Measurements from ENCODE around the gene TAGLN.
"Not testable (repeated sequence)": the region's sequence is repeated elsewhere in the genome, so short reads cannot be mapped to it uniquely, and the experiment has no call there.

The TAGLN gene

DNA sequence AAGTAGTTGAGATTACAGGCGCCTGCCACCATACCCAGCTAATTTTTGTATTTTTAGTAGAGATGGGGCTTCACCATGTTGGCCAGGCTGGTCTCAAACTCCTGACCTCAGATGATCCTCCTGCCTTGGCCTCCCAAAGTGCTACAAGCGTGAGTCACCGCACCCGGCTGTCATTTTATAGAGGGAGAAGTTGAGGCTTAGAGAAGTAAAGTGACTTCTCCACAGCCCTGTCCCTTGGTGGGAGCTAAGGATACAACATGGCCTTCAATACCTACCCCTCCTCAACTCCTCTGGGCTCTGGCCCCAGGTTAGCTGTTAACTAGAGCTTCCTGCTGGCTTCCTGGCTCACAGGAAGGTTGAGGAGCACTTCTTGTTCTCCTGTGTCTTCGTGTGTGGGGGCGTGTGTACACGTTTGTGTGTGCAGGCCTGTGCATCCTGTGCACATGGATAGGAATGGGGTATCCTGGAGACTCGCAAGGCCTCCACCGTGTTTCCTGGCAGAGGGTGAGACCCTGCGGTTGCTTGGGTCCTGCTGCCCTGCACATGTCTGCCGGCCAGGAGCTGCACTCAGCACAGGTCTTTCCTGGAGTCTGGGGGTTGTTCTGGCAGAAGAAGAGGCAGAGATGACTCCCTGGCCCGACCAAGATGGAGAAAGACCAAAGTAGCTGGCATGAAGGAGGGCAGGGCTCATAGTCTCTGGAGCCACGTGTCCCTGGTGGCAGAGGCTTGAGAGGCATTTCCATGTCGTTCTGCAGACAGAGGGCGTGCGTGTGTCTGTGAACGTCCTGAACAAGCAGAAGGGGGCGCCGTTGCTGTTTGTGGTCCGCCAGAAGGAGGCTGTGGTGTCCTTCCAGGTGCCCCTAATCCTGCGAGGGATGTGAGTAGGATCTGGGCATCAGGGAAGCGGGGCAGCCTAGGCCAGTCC, 18.2 kb upstream of the TAGLN start:
- DNase-seq (ENCODE audit: low read depth in 3 of 3): peak; percentile 5 to 19 (median 13)

- no peak for DNase-seq (ENCODE audit: low read depth in 3 of 3)
These were observed 17.3 kb upstream of the TAGLN start for GRCh38 chr11:117181586-117182550.

- DNase-seq (ENCODE audit: low read depth in 3 of 3): no peak
These were observed 16.6 kb upstream of the TAGLN start for GRCh38 chr11:117182551-117182935.

DNA sequence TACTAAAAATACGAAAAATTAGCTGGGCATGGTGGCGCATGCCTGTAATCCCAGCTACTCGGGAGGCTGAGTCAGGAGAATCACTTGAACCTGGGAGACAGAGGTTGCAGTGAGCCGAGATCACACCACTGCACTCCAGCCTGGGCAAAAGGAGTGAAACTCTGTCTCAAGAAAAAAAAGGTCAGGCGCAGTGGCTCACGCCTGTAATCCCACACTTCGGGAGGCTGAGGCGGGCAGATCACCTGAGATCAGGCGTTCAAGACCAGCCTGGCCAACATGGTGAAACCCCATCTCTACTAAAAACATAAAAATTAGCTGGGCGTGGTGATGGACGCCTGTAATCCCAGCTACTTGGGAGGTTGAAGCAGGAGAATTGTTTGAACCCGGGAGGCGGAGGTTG, 16.0 kb upstream of the TAGLN start:
- not testable (repeated sequence) for DNase-seq (ENCODE audit: low read depth in 3 of 3)

GRCh38 chr11:117183724-117184349, 15.3 kb upstream of the TAGLN start:
- no peak for DNase-seq (ENCODE audit: low read depth in 3 of 3)

- DNase-seq (ENCODE audit: low read depth in 3 of 3): no peak
These were observed 13.3 kb upstream of the TAGLN start for GRCh38 chr11:117185736-117186430.

DNA sequence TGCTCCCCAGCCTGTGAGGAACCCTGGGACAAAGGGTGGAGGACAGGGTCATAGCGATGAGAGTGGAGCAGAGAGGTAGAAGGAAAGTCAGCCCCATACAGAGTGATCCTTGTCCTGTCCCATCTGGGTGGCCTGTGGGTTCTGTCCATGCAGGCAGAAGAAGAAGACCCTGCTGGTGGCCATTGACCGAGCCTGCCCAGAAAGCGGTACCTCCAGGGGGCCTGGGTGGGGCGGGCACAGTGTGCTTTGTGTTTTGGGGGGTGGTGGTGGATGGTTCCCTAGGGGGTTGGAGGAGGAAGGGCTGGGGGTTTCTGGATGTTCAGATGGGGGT, 12.8 kb upstream of the TAGLN start:
- DNase-seq (ENCODE audit: low read depth in 3 of 3): no peak

DNA sequence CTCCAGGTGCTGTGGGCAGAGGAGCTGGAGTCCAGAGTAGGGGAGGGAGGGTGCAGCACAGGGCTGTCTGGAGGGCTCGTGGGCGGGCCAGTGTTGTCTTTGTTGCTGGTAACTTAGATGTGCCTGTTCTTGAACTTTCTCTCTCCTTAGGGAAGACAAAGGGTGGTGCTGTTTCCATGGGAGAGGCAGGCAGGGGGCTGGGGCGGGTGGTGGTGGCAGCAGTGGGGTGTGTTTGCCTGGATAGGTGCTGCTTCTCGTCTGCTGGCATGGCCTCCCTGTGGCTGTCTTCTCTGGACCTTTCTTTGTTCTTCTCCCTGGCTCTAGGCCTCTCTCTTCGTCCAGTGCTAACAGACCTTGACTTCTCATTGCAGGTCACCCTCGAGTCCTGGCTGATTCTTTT, 12.2 kb upstream of the TAGLN start:
- DNase-seq (ENCODE audit: low read depth in 3 of 3): no peak

- no peak for DNase-seq (ENCODE audit: low read depth in 3 of 3)
These were observed 11.8 kb upstream of the TAGLN start for GRCh38 chr11:117187428-117187798.

GRCh38 chr11:117187799-117188481, 11.2 kb upstream of the TAGLN start:
- no peak for DNase-seq (ENCODE audit: low read depth in 3 of 3)

- DNase-seq (ENCODE audit: low read depth in 3 of 3): no peak
These were observed 10.5 kb upstream of the TAGLN start for GRCh38 chr11:117188620-117189081.

DNA sequence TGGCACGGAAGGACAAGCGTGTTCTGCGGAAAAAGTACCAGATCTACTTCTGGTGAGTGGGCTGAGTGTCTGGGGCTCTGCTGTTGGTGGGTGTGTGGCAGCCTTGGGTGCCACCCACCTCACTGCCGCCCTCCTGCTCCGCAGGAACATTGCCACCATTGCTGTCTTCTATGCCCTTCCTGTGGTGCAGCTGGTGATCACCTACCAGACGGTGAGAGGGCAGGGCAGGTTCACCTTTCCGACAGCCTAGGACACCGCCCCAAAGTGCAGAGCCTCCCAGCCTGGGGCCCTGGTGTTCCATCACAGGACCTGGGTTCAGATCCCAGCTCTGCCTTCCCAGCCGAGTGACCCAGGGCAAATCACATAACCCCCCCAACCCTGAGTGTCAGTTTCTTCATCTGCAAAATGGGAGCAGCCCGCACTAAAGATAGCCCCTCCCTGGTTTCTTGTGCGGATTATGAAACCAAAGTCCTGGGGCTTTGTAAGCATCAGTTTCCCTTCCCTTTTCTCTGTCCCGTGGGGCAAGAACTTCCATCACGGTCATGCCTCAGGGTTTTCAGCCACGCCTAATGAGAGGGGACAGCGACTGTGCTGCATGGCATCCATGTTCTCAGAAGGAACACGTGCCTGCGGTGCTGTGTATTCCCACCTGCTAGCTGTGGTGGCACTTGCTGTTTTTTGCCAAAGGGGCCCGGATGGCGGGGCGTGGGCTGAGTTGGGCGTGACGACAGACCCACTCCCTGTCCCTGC, 9.8 kb upstream of the TAGLN start:
- no peak for DNase-seq (ENCODE audit: low read depth in 3 of 3)

GRCh38 chr11:117189941-117190544, 9.1 kb upstream of the TAGLN start:
- DNase-seq (ENCODE audit: low read depth in 3 of 3): no peak

DNA sequence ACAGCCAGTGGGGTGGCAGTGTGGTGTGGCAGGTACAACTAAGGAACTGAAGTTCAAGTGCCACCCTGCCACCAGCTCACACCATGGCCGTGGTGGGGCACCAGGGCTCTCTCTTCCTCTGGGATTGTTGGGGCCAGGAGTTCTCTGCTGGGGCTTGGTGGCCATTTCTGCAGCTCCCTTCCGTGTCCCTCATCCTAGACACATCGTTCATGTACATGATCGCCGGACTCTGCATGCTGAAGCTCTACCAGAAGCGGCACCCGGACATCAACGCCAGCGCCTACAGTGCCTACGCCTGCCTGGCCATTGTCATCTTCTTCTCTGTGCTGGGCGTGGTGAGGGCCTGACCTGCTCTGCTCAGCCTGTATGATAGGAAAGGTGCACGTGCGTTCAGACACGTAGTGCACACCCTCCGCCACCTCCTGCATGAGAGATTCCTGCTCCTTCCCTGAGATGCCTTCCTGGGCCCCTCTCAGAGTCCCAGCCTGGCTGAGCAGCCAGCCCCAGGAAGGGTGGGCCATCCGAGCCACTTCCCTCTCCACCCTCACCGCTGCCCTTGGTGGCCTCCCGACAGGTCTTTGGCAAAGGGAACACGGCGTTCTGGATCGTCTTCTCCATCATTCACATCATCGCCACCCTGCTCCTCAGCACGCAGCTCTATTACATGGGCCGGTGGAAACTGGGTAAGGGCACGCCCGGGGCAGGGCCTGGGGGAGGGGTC, 7.3 kb upstream of the TAGLN start:
- no peak for DNase-seq (ENCODE audit: low read depth in 3 of 3)

- DNase-seq (ENCODE audit: low read depth in 3 of 3): no peak
These were observed 6.7 kb upstream of the TAGLN start for GRCh38 chr11:117192401-117192875.

GRCh38 chr11:117193130-117194020, 5.8 kb upstream of the TAGLN start:
- no peak for DNase-seq (ENCODE audit: low read depth in 3 of 3)

GRCh38 chr11:117194267-117194666, 4.9 kb upstream of the TAGLN start:
- no peak for DNase-seq (ENCODE audit: low read depth in 3 of 3)

- DNase-seq (ENCODE audit: low read depth in 3 of 3): no peak
These were observed 3.9 kb upstream of the TAGLN start for GRCh38 chr11:117195258-117195657.
